H1 (cell line): ENCODE data around the gene EML5.

ENCODE experiments used
- EGR1 ChIP-seq: IDR thresholded peaks from 2 replicates; pipeline ENCODE4 v1.6.1; 2011; ENCODE audit warnings: low read depth, low read length, borderline replicate concordance
- MAX ChIP-seq: IDR thresholded peaks from 2 replicates; pipeline ENCODE4 v1.6.1; 2012; ENCODE audit warnings: inconsistent platforms
- SP2 ChIP-seq: IDR thresholded peaks from 2 replicates; pipeline ENCODE4 v1.6.1; 2012; ENCODE audit warnings: mild to moderate bottlenecking, low read length, inconsistent platforms

- no peak for TF ChIP-seq EGR1
- TF ChIP-seq MAX = no peak
- no peak for TF ChIP-seq SP2
Measured at GRCh38 chr14:88748288-88748687, 44.5 kb downstream of the EML5 start.
